ENCODE results near the gene MYADML2.

The MYADML2 gene

GRCh38 chr17:81909966-81910839 is 36.8 kb downstream of the MYADML2 start:
- no peak for DNase-seq

- no peak for DNase-seq
Observed at GRCh38 chr17:81909231-81909630, 37.8 kb downstream of the MYADML2 start.

GRCh38 chr17:81908793-81909192 is 38.2 kb downstream of the MYADML2 start:
- DNase-seq = no peak

GRCh38 chr17:81907219-81908145 is 39.6 kb downstream of the MYADML2 start:
- DNase-seq = no peak

- DNase-seq = no peak
Observed at GRCh38 chr17:81906476-81907218, 40.4 kb downstream of the MYADML2 start.

GRCh38 chr17:81905993-81906392 is 41.0 kb downstream of the MYADML2 start:
- no peak for DNase-seq

- no peak for DNase-seq
Observed at GRCh38 chr17:81905424-81905875, 41.6 kb downstream of the MYADML2 start.

GRCh38 chr17:81904600-81905423 is 42.2 kb downstream of the MYADML2 start:
- no peak for DNase-seq

GRCh38 chr17:81903896-81904599 is 43.0 kb downstream of the MYADML2 start:
- DNase-seq = no peak

- no peak for DNase-seq
Observed at GRCh38 chr17:81903415-81903831, 43.6 kb downstream of the MYADML2 start.

- no peak for DNase-seq
Observed at GRCh38 chr17:81902653-81903414, 44.2 kb downstream of the MYADML2 start.

- no peak for DNase-seq
Observed at GRCh38 chr17:81902023-81902652, 44.9 kb downstream of the MYADML2 start, which contains the start of gene NPB. Gene NPB, plus strand, starts transcription at chr17:81902238. Its CDS starts 40 bp downstream, at chr17:81902278.

- no peak for DNase-seq
Observed at GRCh38 chr17:81901167-81902022, 45.6 kb downstream of the MYADML2 start.

GRCh38 chr17:81900181-81900820 is 46.7 kb downstream of the MYADML2 start:
- no peak for DNase-seq

- DNase-seq = no peak
Observed at GRCh38 chr17:81899514-81900166, 47.4 kb downstream of the MYADML2 start.

- no peak for DNase-seq
Observed at GRCh38 chr17:81898885-81899284, 48.1 kb downstream of the MYADML2 start.

- no peak for DNase-seq
Observed at GRCh38 chr17:81898029-81898866, 48.8 kb downstream of the MYADML2 start.
